Dendritic cell treated with granulocyte-macrophage colony-stimulating factor and Interleukin-4, amounts not matched to agents 40 ng/mL and 50 ng/mL, for 4 days (primary cell): ENCODE results near the gene ALOX15.
"Not testable (repeated sequence)": the region's sequence is repeated elsewhere in the genome, so short reads cannot be mapped to it uniquely, and the experiment has no call there.

Source experiments
- H3K27ac Mint-ChIP-seq: one replicate; pipeline ENCODE4 v1.8.0; 2022; ENCODE audit warnings: mild to moderate bottlenecking, mixed read lengths
- H3K27me3 Mint-ChIP-seq: one replicate; pipeline ENCODE4 v1.8.0; 2022; ENCODE audit warnings: mild to moderate bottlenecking, mixed read lengths
- H3K36me3 Mint-ChIP-seq: one replicate; pipeline ENCODE4 v1.8.0; 2022; ENCODE audit warnings: low read depth, mixed read lengths
- H3K4me1 Mint-ChIP-seq: one replicate; pipeline ENCODE4 v1.8.0; 2022; ENCODE audit warnings: low read depth, mixed read lengths
- H3K4me3 Mint-ChIP-seq: one replicate; pipeline ENCODE4 v1.8.0; 2022; ENCODE audit warnings: mild to moderate bottlenecking, moderate library complexity, mixed read lengths
- H3K9me3 Mint-ChIP-seq: one replicate; pipeline ENCODE4 v1.8.0; 2022; ENCODE audit warnings: mixed read lengths
- intact Hi-C: fragments of 100-400 bp; cut with micrococcal nuclease; formaldehyde crosslinking; loops from one replicate; pipeline ENCODE4 v1.15.0; 2022

ALOX15 gene

DNA sequence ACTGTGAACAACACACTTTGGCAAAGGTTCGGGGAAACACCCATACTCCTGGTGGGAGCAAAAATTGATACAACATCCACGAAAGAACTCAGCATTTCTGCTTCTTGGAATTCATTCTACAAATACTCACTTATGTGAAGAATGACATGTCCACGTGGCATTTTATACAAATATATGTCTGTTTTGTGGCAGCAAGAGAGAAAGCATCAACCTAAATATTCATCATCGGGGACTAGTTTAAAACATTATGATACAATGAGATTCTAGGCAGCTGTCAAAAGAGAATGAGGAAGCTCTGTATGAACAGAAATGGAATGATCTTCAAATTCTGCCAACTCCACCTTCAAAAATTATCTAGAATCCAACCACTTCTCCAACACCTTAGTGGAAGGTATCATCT lies 25.7 kb upstream of the ALOX15 start:
- Mint-ChIP-seq H3K27ac (peak overlapping the region; percentile 51), H3K36me3 (peaks cover 23% of the 10 kb centered on the region), H3K9me3 (no peaks in the 10 kb centered on the region), H3K27me3 (peaks cover 14% of the 10 kb centered on the region), H3K4me3 (no peak overlapping the region), H3K4me1 (peaks cover 61% of the 10 kb centered on the region)
- intact Hi-C loops = no loop called here

DNA sequence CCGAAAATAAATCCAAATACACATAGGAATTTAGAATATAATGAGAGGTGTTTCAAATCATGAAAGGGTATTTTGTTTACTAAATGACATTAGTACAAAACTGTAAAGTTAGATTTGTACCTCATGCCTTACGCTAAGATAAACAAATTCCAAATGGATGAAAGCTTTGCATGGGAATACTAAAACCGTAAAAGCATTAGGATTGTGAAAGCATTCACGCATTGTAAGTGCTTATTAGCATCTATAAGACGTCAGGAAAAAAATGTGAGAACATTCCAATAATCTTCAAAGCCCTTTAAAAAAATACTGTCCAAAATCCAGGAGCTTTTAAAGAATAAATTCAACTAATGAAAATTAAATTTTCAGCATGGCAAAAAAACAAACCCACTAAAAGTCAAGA lies 24.8 kb upstream of the ALOX15 start:
- Mint-ChIP-seq H3K36me3 (peaks cover 15% of the 10 kb centered on the region), H3K9me3 (no peaks in the 10 kb centered on the region), H3K4me1 (peaks cover 60% of the 10 kb centered on the region), H3K4me3 (no peak overlapping the region), H3K27ac (no peak overlapping the region), H3K27me3 (peaks cover 14% of the 10 kb centered on the region)
- intact Hi-C loops = no loop called here

DNA sequence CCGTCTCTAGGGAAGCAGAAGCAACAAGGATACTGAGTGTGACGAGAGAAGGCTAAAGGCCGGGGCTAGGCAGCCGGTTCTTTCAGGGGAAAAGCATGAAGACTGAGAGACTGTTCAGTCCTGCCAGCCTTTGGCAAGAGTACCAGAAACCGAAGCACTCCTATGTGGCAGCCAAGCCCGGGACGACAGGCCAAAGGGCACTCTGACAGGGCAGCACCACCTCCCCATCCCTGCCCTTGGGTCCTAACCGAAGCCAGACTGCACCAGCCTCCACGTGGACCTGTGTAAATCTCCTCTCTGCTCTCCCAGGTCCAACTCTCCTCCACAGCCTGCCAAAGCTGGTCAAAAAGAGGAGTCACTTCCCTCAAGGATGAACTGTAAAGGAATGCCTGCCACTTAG lies 23.5 kb upstream of the ALOX15 start:
- Mint-ChIP-seq H3K36me3 (peaks cover 2% of the 10 kb centered on the region), H3K9me3 (no peaks in the 10 kb centered on the region), H3K4me1 (peaks cover 69% of the 10 kb centered on the region), H3K4me3 (no peak overlapping the region), H3K27me3 (peaks cover 14% of the 10 kb centered on the region), H3K27ac (peak overlapping the region; percentile 83)
- intact Hi-C loops = no loop called here

DNA sequence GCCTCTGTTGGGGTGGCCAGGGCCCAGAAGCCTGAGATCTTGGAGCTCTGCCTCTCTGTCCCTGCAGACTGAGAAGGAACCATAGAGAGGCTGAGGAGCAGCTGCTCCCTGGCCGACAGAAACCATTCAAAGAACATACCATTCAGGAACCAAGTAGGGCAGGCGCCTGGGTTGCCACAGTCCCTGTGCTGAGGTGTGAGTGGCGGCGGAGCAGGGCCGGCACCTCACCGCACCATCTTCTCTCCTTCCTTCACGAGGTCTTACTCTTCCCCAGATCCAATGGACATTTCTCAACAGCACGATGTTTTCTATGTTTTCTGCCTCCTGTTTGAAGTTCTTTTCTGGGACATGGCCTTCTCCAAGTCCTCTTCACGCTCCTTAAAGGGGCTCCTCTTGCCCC lies 22.8 kb upstream of the ALOX15 start:
- Mint-ChIP-seq H3K4me1 (peaks cover 77% of the 10 kb centered on the region), H3K9me3 (no peaks in the 10 kb centered on the region), H3K36me3 (no peaks in the 10 kb centered on the region), H3K4me3 (no peak overlapping the region), H3K27me3 (peaks cover 14% of the 10 kb centered on the region), H3K27ac (peak overlapping the region; percentile 83)
- intact Hi-C loops = no loop called here

DNA sequence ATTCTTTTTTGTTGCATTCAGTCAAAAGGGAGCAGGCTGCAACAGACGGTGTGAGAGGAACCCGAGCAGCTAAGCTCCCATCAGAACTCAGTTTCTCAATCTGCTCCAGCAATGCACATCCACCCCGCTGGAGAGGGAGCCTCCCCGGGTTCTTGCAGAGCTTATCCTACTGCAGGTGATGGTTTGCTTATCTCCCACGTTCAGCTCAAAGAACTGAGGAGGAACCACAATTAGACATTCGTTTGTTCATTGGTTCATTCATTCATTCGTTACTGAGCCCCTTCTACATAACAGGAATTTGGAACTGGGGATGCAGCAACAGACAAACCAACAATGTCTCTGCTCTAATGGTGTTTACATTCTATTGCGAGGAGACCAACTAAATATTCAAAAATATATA lies 22.2 kb upstream of the ALOX15 start:
- peaks cover 14% of the 10 kb centered on the region for H3K27me3 Mint-ChIP-seq
- intact Hi-C loops = no loop called here
- H3K4me1 Mint-ChIP-seq = peaks cover 81% of the 10 kb centered on the region
- H3K27ac Mint-ChIP-seq = no peak overlapping the region
- H3K4me3 Mint-ChIP-seq = no peak overlapping the region
- H3K36me3 Mint-ChIP-seq = peaks cover 2% of the 10 kb centered on the region
- no peaks in the 10 kb centered on the region for H3K9me3 Mint-ChIP-seq

DNA sequence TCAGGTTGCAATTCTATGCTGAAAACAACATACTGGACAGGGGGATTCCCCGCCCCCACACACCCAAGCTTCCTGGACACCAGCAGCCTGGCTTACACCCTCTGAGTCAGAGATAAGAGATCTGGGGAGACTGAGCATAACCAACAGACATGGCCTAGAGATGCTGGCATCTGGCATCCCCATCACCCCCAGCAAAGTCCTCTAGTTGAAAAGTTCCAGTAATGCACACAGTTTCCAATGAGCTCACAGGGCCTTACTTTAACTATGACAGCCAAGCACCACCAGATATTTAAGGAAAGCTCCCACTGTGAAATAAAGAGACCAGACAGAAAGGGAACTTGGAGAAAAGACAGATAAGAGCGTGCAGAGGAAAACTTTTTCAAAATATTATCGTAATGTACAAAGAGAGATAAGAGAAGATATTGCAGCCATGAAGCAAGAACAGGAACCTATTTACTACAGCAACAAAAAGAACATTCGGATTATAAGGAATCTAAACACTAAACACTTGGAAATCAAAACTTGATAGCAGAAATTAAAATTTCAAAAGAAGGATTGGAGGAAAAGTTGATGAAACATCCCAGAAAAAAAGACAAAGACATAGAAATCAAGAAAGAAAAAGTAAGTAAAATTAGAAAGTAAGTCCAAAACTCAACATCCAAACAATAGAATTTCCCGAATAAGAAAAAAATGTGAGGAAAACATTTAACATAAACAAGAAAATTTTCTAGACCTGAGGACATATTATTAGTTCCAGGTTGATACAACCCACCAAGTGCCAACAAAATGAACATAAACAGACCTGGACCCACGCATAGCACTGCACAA lies 17.2 kb upstream of the ALOX15 start:
- Mint-ChIP-seq H3K27me3 (no peaks in the 10 kb centered on the region), H3K4me1 (peaks cover 65% of the 10 kb centered on the region), H3K4me3 (peak overlapping the region; percentile 61), H3K9me3 (no peaks in the 10 kb centered on the region), H3K36me3 (peaks cover 21% of the 10 kb centered on the region), H3K27ac (peak overlapping the region; percentile 91)
- intact Hi-C loops = loop anchor here (1.0 kb wide), 1 partner anchor 21 kb away; no protein-coding TSS in a partner anchor

DNA sequence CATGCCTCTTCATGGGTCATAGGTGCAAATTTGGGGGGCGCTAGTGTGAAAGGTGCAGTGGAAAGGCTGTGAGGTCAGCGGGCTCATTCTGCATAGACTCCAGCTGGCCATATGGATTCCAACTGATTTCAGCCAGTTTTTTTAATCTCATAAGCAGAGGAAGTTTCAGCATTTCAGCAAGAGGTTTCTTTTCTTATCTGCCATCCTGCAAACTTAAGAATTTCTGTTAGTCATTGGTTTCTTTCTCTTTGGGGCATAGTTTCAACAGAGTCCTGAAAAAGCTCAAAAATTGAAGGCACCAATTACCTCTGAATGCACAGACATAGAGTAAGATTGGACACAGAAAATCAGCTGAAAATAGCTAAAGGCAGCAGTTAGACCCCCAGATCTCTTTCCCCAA lies 16.2 kb upstream of the ALOX15 start:
- H3K4me1 Mint-ChIP-seq = peaks cover 72% of the 10 kb centered on the region
- intact Hi-C loops = no loop called here
- peak overlapping the region; percentile 91 for H3K27ac Mint-ChIP-seq
- no peak overlapping the region for H3K4me3 Mint-ChIP-seq
- H3K27me3 Mint-ChIP-seq = no peaks in the 10 kb centered on the region
- no peaks in the 10 kb centered on the region for H3K9me3 Mint-ChIP-seq
- H3K36me3 Mint-ChIP-seq = peaks cover 30% of the 10 kb centered on the region

DNA sequence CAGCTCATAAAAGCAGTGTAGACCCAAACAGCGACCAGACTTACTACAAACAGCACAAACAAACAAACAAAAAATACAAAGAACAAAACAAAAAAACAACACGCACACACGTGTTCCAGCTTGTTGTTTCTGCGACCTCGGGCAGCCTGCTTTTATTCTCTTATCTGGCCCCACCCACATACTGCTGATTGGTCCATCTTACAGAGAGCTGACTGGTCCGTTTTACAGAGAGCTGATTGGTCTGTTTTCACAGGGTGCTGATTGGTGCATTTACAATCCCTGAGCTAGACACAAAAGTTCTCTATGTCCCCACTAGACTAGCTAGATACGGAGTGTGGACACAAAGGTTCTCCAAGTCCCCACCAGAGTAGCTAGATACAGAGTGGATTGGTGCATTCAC lies 14.5 kb upstream of the ALOX15 start:
- H3K4me1 Mint-ChIP-seq = peaks cover 70% of the 10 kb centered on the region
- H3K4me3 Mint-ChIP-seq, intact Hi-C loops, H3K9me3 Mint-ChIP-seq, H3K27me3 Mint-ChIP-seq: not testable (repeated sequence)
- peaks cover 43% of the 10 kb centered on the region for H3K36me3 Mint-ChIP-seq
- peak overlapping the region; percentile 91 for H3K27ac Mint-ChIP-seq

DNA sequence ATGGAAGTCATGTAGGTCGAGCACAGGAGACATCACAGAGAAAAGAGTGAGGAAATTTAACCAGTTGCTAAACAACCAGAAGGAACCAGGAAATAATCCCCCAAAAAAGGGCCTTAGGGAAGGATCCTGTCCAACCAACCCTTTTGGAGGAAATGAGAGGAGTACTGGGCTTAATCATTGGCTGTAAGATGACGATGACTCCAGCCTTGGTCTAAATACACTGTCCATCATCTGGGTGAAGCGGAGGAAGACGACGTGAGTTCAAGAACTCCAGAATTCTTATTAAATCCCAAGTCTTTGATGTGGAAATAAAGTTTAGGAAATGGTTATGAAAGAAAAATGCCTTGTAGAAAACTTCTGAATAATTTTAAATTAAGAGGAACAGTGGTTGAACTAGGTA lies 11.5 kb upstream of the ALOX15 start:
- H3K36me3 Mint-ChIP-seq = peaks cover 38% of the 10 kb centered on the region
- intact Hi-C loops = no loop called here
- H3K4me1 Mint-ChIP-seq = peaks cover 69% of the 10 kb centered on the region
- no peaks in the 10 kb centered on the region for H3K9me3 Mint-ChIP-seq
- no peaks in the 10 kb centered on the region for H3K27me3 Mint-ChIP-seq
- peak overlapping the region; percentile 52 for H3K27ac Mint-ChIP-seq
- H3K4me3 Mint-ChIP-seq = no peak overlapping the region

DNA sequence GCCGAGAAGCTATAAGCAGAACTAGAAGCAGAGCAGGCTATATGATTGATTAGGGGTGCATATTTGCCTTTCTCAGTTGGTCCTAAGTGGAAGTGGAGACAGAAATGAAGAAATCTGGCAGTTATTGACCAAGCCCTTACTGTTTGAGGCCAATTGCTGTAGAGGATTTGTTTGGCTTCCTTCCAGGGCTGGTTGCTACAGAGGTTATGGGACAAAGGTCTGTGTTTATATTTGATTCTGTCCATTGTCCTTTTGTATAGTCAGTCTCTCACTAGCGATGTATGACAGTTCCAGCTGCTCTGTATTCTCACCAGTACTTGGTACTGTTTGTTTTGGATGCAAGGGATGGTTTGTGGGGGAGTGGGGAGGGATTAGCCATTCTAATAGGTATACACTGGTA lies 7.3 kb upstream of the ALOX15 start:
- intact Hi-C loops = loop anchor here (5.0 kb wide), 1 partner anchor 34 kb away; no protein-coding TSS in a partner anchor
- H3K9me3 Mint-ChIP-seq = no peaks in the 10 kb centered on the region
- peaks cover 30% of the 10 kb centered on the region for H3K36me3 Mint-ChIP-seq
- H3K27ac Mint-ChIP-seq = peak overlapping the region; percentile 62
- no peak overlapping the region for H3K4me3 Mint-ChIP-seq
- no peaks in the 10 kb centered on the region for H3K27me3 Mint-ChIP-seq
- peaks cover 77% of the 10 kb centered on the region for H3K4me1 Mint-ChIP-seq

DNA sequence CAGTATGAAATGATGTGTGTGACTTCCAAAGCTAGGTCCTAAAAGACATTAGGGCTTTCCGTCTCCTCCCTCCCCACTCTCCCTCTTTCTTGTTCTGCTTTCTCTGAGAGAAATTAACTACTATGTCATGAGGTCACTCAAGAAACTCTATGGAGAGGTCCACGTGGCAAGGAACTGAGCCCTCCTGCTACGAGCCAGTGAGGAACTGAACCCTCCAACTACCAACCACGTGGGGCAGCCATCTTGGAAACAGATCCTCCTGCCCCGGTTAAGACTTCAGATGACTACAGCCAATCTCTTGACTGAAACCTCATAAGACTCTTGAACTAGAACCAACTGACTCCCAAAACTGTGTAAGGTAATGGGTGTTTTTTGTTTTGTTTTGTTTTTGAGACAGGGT lies 4.2 kb upstream of the ALOX15 start:
- intact Hi-C loops = loop anchor here (5.0 kb wide), 1 partner anchor 37 kb away; no protein-coding TSS in a partner anchor
- peaks cover 75% of the 10 kb centered on the region for H3K4me1 Mint-ChIP-seq

DNA sequence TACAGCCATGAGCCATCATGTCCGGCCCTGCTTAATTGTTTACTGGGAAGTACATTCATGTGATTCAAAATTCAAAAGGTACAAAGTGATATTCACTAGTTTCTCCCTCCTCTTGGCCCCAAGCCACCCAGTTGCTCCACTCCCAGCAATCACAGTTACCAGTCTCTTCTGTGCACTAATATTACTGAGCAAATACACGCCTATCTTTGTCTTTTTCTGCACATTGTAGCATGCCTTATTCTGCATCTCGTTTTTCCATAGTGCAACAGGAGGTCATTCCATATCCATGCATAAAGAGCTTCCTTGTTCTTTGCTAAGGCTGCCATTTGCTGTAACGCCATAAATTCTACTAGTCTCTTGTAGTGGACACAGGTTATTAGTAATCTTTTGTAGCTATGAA lies 2.2 kb upstream of the ALOX15 start:
- H3K27me3 Mint-ChIP-seq = no peaks in the 10 kb centered on the region
- H3K4me3 Mint-ChIP-seq = no peak overlapping the region
- H3K36me3 Mint-ChIP-seq = peaks cover 38% of the 10 kb centered on the region
- no peak overlapping the region for H3K27ac Mint-ChIP-seq
- no peaks in the 10 kb centered on the region for H3K9me3 Mint-ChIP-seq
- intact Hi-C loops = no loop called here
- H3K4me1 Mint-ChIP-seq = peaks cover 67% of the 10 kb centered on the region

More for the DNA sequence above, 4.2 kb upstream of the ALOX15 start:
- H3K27ac Mint-ChIP-seq = peak overlapping the region; percentile 85
- peak overlapping the region; percentile 53 for H3K4me3 Mint-ChIP-seq
- H3K27me3 Mint-ChIP-seq = no peaks in the 10 kb centered on the region
- peaks cover 21% of the 10 kb centered on the region for H3K36me3 Mint-ChIP-seq
- no peaks in the 10 kb centered on the region for H3K9me3 Mint-ChIP-seq

DNA sequence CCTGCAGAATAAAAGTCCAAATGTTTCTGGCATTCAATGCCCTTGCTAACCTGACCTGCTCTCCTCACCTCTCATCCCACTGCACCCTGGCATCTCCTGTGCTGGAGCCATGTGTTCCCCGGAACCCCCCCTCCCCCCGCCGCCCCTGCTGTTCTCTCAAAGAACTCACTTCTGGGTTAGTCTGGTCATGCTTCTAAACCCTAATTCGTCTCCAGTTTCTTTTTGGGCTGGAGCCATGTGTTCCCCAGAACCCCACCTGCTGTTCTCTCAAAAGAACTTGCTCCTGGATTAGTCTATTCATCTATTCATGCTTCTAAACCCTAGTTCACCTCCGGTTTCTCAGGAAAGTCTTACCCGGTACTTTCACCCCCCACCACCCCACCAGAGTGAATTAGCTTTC lies 808 bp upstream of the ALOX15 start:
- peaks cover 52% of the 10 kb centered on the region for H3K36me3 Mint-ChIP-seq

DNA sequence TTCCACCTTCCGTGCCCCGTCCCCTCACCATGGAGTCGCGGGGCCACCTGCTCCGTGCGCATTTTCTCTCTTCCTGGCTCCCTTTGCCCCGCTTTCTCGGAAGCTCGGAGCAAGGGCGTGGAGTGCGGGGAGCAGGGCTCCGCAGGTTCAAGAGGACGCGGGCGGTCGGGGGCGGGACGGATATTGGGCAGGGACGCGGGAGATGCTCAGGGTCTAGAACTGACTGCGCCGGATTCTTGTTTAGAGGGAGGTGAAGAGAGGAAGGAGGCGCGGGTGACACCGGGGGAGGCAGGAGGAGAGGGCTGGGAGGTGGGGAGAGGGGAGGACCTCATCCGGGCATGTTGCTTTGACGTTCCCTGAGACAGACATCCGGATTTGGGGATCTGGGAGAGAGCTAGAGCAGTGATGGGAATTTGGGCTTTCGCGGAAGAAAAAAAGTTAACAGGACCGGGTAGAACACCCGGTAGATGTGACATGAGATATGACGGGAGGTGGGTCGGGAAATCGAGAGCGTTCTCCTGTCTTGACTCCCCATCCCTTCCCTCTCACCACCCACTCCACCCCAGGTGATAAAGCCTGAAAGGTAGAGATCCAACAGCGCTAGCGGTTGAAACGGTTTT lies 799 bp downstream of the ALOX15 start:
- Mint-ChIP-seq H3K36me3 (peaks cover 61% of the 10 kb centered on the region), H3K4me3 (peak overlapping the region; percentile 87), H3K4me1 (peaks cover 75% of the 10 kb centered on the region), H3K27ac (peak overlapping the region; percentile 92)
- H3K9me3 Mint-ChIP-seq, H3K27me3 Mint-ChIP-seq, intact Hi-C loops: not testable (repeated sequence)

More for the DNA sequence above, 808 bp upstream of the ALOX15 start:
- intact Hi-C loops = no loop called here
- peak overlapping the region; percentile 87 for H3K4me3 Mint-ChIP-seq
- no peaks in the 10 kb centered on the region for H3K9me3 Mint-ChIP-seq
- H3K4me1 Mint-ChIP-seq = peaks cover 70% of the 10 kb centered on the region
- H3K27me3 Mint-ChIP-seq = no peaks in the 10 kb centered on the region
- peak overlapping the region; percentile 92 for H3K27ac Mint-ChIP-seq
